Upper lobe of right lung (tissue), 1 donor: Measurements from ENCODE around the gene ZNF484. TPM values are rescaled to one million over a fixed set of nuclear protein-coding genes. Genes with fewer than 3 reads are reported as not detected.
A peak's percentile ranks its signal among the peaks of the same experiment; 100 is the strongest.
"Not testable (repeated sequence)": the region's sequence is repeated elsewhere in the genome, so short reads cannot be mapped to it uniquely, and the experiment has no call there.

Experiments
- ATAC-seq: fragments of 200-7000 bp; cut with Tn5 transposase; one replicate; pipeline ENCODE4 v1.9.1; 2020; ENCODE audit warnings: mild to moderate bottlenecking, moderate library complexity
- DNase-seq: peaks from one replicate; pipeline ENCODE4 v3.0.0-alpha.2; 2020
- H3K27ac ChIP-seq: fragments of 200-600 bp; one replicate; pipeline ENCODE4 v1.8.0; 2022
- H3K27me3 ChIP-seq: fragments of 200-600 bp; one replicate; pipeline ENCODE4 v1.8.0; 2022; ENCODE audit warnings: mild to moderate bottlenecking
- H3K36me3 ChIP-seq: fragments of 200-600 bp; one replicate; pipeline ENCODE4 v1.8.0; 2022
- H3K4me1 ChIP-seq: fragments of 200-600 bp; one replicate; pipeline ENCODE4 v1.8.0; 2022
- H3K4me3 ChIP-seq: fragments of 200-600 bp; one replicate; pipeline ENCODE4 v1.8.0; 2022; ENCODE audit warnings: mild to moderate bottlenecking
- H3K9me3 ChIP-seq: fragments of 200-600 bp; one replicate; pipeline ENCODE4 v1.8.0; 2022
- intact Hi-C: fragments of 100-400 bp; cut with DNase I; formaldehyde crosslinking; loops from one replicate; pipeline ENCODE4 v1.11.0; 2022
- total RNA-seq: library from RNA; stranded (reverse); fragmentation: NEBNext Ultra II Directional; extraction: Animal tissue kit (Norgen Biotek cat#: 25700); gene quantifications from one replicate; pipeline ENCODE4 v1.2.1, GENCODE V29; 2021
- TF ChIP-seq, protein P1 (sequence below): fragments of 200-600 bp; IDR thresholded peaks from one replicate; pipeline ENCODE4 v1.8.0; 2022; ENCODE audit warnings: antibody characterized with exemption
- donor health status: DM: no; HTN: yes; CAD: no; lungs with severe emphysema.

ZNF484 gene
- total RNA-seq, 1 donor from 2014 or later, result 8.8 TPM

DNA sequence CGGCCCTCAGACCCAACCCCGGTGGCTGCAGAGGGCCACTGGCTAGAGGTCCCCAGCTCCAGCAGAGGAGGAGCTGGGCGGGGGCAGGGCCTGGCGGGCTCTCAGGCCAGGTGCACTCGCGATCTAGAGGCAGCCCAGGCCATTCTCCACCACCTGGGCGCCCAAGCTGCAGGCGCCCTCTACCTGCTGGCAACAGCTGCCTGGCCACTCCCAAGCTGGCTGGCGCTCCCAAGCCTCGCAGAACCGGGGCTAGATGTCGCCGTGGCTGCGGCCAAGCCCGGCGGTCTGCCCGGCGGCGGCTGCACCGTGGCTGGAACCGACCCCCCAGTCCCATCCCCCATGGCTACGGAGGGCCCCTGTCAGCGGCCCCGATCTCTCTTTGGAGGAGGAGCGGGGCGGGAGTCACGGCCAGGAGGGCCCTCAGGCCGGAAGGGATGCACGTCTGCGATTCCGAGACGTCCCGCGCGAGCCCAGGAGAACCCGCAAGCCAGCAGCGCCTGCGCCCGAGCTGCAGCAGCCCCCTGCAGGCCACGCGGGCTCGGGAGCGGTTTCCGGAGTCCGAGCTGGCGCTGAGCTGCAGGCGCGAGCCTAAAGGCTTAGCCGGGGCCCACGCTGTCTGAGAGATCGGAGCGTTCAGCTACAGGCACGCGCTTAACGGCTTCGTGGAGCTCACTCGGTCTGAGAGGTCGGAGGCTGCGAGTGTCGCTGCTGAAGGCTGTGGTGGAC lies 68.9 kb downstream of the ZNF484 start:
- Histone ChIP-seq H3K4me1 (peaks cover 26% of the 10 kb centered on the region), H3K4me3 (peak overlapping the region; percentile 24), H3K27ac (no peak overlapping the region), H3K27me3 (peaks cover 85% of the 10 kb centered on the region), H3K9me3 (no peaks in the 10 kb centered on the region), H3K36me3 (no peaks in the 10 kb centered on the region)
- intact Hi-C loops, result no loop called here
- ATAC-seq (peak; percentile 82), DNase-seq (peak; percentile 85)
- TF ChIP-seq, protein P1, sequence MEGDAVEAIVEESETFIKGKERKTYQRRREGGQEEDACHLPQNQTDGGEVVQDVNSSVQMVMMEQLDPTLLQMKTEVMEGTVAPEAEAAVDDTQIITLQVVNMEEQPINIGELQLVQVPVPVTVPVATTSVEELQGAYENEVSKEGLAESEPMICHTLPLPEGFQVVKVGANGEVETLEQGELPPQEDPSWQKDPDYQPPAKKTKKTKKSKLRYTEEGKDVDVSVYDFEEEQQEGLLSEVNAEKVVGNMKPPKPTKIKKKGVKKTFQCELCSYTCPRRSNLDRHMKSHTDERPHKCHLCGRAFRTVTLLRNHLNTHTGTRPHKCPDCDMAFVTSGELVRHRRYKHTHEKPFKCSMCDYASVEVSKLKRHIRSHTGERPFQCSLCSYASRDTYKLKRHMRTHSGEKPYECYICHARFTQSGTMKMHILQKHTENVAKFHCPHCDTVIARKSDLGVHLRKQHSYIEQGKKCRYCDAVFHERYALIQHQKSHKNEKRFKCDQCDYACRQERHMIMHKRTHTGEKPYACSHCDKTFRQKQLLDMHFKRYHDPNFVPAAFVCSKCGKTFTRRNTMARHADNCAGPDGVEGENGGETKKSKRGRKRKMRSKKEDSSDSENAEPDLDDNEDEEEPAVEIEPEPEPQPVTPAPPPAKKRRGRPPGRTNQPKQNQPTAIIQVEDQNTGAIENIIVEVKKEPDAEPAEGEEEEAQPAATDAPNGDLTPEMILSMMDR, result peak; percentile 30

DNA sequence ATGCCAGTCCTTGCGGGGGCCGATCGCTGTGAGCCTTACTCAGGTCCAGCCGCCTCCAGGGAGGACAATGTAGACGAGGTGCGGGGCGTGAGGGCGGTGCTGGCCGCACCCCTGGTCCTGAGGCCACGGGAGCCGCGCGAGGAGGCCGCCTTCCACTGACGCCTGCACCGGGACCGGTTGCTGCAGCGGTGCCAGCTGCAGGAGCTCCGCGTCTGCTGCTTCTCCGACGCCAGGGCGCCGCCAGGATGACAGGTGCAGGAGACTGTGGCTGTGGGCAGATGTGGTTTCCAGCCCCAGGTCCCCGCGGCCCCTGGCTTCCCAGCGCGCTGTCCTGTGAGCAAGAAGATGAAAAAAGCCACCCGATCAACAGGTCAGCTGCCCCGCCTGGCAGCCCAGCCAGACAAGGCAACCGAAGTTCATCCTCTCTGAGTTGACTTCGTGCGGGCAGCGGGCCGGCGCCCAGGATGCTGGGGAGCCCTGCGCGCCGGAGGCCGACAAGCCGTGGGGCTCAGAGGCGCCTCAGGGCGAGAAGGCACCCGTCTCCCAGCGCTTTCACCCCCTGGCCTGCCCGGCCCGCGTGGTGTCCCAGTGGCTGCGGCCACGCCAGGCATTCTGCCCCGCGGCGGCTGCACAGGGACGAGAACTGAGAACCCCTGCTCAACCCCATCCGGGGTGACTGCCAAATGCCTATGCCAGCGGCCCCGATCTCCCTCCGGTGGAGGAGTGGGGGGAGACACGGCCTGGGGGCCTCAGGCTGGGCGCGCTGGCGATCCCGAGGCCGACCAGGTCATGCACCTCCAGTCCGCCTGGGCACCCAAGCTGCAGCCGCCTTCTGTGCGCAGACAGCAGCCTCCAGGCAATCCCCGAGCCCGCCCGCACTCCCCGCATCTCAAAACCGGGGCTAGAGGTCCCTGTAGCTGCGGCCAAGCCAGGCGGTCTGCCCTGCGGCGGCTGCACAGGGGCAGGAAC lies 69.8 kb downstream of the ZNF484 start:
- TF ChIP-seq, protein P1, result no peak
- peaks cover 26% of the 10 kb centered on the region for H3K4me1 ChIP-seq
- H3K27ac ChIP-seq, result no peak overlapping the region
- peak overlapping the region; percentile 24 for H3K4me3 ChIP-seq
- peaks cover 76% of the 10 kb centered on the region for H3K27me3 ChIP-seq
- no peaks in the 10 kb centered on the region for H3K36me3 ChIP-seq
- DNase-seq, result no peak
- H3K9me3 ChIP-seq, result no peaks in the 10 kb centered on the region
- intact Hi-C loops, result no loop called here
- peak; percentile 14 for ATAC-seq

DNA sequence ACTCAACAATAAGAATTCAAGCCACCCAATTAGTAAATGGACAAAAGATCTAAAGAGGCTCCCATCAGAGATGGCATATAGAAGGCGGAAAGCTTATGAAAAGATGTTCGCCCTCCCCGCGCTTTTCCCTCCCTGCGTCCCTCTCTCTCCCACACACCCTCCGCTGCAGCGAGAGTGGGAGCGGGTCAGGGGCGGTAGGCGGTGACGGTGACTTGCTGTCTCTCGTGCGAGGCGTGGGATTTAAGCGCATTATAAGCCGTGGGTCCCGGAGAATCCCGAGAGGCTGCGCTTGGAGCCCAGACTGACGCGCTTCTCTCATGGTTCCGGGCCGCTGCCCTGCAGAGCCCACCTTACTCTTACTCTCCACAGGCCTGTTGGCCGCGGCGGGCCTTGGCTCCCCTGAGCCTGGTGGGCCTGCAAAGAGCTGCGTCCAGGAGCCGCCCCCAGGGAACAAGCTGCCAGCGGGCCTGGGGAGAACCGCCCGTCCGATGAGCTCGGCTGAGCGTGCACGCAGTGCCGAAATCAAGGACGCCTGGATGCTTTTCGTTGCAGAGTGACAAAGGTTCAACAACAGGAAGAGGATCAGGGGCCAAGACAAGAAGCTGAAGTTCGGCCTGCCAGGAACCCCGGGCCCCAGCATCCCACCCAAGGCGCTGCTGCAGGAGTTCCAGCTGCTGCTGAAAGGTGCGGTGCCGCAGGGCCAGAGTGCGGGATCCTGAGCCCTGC lies 70.6 kb downstream of the ZNF484 start:
- DNase-seq (no peak), ATAC-seq (no peak)
- intact Hi-C loops, result no loop called here
- Histone ChIP-seq H3K36me3 (no peaks in the 10 kb centered on the region), H3K4me1 (peaks cover 26% of the 10 kb centered on the region), H3K27ac (no peak overlapping the region), H3K9me3 (no peaks in the 10 kb centered on the region), H3K27me3 (peaks cover 68% of the 10 kb centered on the region), H3K4me3 (no peak overlapping the region)
- TF ChIP-seq, protein P1, result no peak

- H3K36me3 ChIP-seq, result no peaks in the 10 kb centered on the region
- ATAC-seq (no peak), DNase-seq (no peak)
- H3K4me3 ChIP-seq, result no peak overlapping the region
- H3K27me3 ChIP-seq, result peaks cover 43% of the 10 kb centered on the region
- intact Hi-C loops, result no loop called here
- no peak overlapping the region for H3K27ac ChIP-seq
- peaks cover 25% of the 10 kb centered on the region for H3K4me1 ChIP-seq
- no peaks in the 10 kb centered on the region for H3K9me3 ChIP-seq
- TF ChIP-seq, protein P1, result no peak
Observed at GRCh38 chr9:92804727-92805126, 73.1 kb downstream of the ZNF484 start.

DNA sequence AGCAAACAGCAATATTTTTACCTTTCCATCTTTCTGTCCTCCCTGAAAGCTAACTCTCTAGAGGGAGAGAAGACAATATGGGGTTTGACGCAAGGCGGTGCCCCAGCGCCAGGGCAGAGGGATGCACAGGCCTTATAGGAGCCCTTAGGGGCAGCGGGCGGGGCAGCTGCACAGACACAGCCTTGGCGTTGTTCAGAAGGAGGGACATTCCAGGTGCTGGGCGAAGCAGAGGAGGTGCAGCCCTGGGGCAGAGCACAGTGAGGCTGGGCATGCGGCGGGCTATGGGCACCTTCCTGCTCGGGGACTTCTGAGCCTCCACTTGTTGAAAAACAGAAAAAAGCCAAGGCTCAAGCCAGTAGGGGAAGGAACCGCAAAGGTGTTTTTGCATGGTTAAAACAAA lies 79.5 kb downstream of the ZNF484 start:
- DNase-seq, result no peak
- H3K27ac ChIP-seq, result no peak overlapping the region
- H3K36me3 ChIP-seq, result no peaks in the 10 kb centered on the region
- H3K4me1 ChIP-seq, result no peaks in the 10 kb centered on the region
- no peaks in the 10 kb centered on the region for H3K9me3 ChIP-seq
- intact Hi-C loops, result loop anchor here (10.0 kb wide), 1 partner anchor 664 kb away; no protein-coding TSS in a partner anchor
- H3K4me3 ChIP-seq, result no peak overlapping the region
- TF ChIP-seq, protein P1, result no peak
- H3K27me3 ChIP-seq, result peaks cover 24% of the 10 kb centered on the region
- ATAC-seq, result no peak

DNA sequence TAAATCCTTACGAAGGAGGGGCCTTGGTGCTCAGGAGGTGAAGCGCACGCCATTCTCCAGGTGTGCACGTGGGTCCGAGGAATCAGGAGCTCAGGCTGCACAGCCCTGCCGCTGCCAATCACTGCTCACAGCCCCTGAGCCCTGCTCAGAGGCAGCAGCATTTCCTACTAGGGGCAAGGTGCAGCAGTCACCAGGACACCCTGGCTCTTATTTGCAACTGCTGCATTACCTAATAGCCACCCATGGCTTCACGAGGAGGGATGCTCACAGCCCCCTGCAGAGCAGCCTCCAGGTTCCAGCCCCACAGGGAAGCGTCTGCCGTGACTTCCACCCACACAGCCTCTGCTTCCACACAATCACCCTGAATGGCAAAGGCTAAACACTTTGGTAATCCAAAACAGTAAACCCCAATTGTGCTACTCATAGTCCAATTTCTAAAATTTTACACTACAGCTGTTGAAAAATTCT lies 81.5 kb downstream of the ZNF484 start:
- H3K9me3 ChIP-seq, ATAC-seq, H3K4me3 ChIP-seq, H3K36me3 ChIP-seq, DNase-seq, H3K4me1 ChIP-seq, H3K27ac ChIP-seq: not testable (repeated sequence)
- intact Hi-C loops, result loop anchor here (10.0 kb wide), 1 partner anchor 662 kb away; no protein-coding TSS in a partner anchor
- H3K27me3 ChIP-seq, result peaks cover 24% of the 10 kb centered on the region
